ENCODE results near the gene SPATA33.

DNA sequence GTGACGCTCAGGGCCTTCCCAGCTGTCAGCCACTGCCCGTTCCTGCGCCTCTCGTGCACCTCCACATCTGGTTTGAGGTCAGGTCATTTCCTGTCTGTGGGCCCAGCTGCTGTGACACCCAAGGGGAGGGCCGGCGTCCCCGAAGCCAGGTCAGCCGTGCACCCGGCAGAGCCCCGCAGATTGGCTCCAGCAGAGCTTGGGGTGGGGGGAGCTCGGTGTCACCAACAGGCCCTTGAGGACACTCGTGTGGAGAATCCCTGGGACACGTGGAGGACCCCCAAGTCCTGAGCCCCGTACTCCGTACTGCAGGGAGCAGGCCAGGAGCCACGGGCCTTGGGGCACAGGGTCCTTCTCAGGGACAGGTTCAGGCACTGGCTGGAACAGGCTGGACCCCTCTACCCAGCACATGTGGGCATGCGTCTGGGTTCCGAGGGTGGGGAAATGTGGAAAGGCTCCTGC lies 39.1 kb downstream of the SPATA33 start:
- TF ChIP-seq MYC (IDR thresholded peaks at IDR 0.05; ENCODE audit: borderline replicate concordance, low read length) = no peak
- TF ChIP-seq CEBPB (IDR thresholded peaks at IDR 0.05) = no peak
- TF ChIP-seq, protein P1, sequence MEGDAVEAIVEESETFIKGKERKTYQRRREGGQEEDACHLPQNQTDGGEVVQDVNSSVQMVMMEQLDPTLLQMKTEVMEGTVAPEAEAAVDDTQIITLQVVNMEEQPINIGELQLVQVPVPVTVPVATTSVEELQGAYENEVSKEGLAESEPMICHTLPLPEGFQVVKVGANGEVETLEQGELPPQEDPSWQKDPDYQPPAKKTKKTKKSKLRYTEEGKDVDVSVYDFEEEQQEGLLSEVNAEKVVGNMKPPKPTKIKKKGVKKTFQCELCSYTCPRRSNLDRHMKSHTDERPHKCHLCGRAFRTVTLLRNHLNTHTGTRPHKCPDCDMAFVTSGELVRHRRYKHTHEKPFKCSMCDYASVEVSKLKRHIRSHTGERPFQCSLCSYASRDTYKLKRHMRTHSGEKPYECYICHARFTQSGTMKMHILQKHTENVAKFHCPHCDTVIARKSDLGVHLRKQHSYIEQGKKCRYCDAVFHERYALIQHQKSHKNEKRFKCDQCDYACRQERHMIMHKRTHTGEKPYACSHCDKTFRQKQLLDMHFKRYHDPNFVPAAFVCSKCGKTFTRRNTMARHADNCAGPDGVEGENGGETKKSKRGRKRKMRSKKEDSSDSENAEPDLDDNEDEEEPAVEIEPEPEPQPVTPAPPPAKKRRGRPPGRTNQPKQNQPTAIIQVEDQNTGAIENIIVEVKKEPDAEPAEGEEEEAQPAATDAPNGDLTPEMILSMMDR (IDR thresholded peaks at IDR 0.05) = no peak

Data from A549 (cell line).